Stimulated activated naive CD4-positive, alpha-beta T cell treated with Interleukin-2 at 50 U/mL for 16 hours (primary cell): ENCODE results near the gene EXOC5.
"Not testable (repeated sequence)": the region's sequence is repeated elsewhere in the genome, so short reads cannot be mapped to it uniquely, and the experiment has no call there.

Source experiments
- DNase-seq: peaks from one replicate; lab custom pipeline; 2025; lab: John Stamatoyannopoulos, UW

Gene EXOC5

DNA sequence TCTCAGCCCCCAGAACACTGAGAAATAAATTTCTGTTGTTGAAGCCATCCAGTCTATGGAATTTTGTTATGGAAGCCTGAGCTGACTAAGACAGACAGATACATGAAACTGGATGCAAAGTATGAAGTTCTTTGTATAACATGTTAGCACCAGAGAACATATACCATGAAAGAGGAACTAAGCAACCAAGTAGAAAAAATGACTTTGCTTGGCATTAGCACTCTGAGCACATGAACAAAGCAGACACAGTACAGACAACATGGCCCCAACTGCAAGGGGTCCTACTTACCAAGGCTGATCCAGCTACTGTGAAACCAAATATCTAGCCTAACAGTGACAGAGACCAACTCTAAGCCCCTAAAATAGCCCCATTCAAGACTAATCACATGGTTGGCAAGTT, 13.8 kb downstream of the EXOC5 start:
- DNase-seq, result no peak

GRCh38 chr14:57246933-57247657, 21.6 kb downstream of the EXOC5 start:
- DNase-seq, result no peak

DNA sequence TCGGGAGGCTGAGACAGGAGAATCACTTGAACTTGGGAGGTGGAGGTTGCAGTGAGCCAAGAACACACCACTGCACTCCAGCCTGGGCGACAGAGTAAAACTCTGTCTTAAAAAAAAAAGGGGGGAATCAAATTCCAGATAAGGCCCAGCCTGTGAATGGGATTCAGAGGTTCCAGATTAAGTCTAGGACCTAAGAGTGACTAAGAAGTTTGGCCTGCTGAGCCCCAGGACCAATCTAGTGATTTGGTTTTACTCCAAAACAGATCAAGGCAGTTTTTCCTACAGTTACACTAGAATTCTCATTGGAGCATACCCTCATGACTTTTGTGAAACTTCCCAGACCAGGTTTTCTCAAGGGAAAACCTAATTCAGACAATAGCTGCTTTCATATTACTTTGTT, 22.8 kb downstream of the EXOC5 start:
- no peak for DNase-seq

GRCh38 chr14:57244106-57244505, 24.6 kb downstream of the EXOC5 start:
- no peak for DNase-seq

DNA sequence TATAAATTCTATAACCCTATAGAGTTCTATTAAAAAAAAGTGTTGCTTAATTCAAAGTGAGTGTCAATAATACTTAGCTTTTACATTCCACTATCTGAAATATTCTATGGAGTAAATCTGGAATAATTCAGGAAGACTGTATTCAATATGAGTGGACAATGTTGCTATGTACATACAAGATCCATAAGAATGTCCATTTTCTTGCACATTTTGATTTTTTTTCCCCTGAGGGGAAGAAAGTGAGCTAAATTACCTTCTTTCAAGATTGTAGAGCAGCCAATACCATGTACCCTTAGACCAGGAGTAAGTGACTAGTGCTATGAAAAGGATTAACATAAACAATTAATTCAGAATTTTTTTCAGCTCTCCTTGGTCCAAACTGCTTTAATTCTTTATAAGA, 25.4 kb downstream of the EXOC5 start:
- no peak for DNase-seq

GRCh38 chr14:57240115-57240514, 28.6 kb downstream of the EXOC5 start:
- not testable (repeated sequence) for DNase-seq

- no peak for DNase-seq
Measured at GRCh38 chr14:57232006-57232405, 36.7 kb downstream of the EXOC5 start.

- DNase-seq, result not testable (repeated sequence)
Measured at GRCh38 chr14:57228320-57228719, 40.4 kb downstream of the EXOC5 start.

DNA sequence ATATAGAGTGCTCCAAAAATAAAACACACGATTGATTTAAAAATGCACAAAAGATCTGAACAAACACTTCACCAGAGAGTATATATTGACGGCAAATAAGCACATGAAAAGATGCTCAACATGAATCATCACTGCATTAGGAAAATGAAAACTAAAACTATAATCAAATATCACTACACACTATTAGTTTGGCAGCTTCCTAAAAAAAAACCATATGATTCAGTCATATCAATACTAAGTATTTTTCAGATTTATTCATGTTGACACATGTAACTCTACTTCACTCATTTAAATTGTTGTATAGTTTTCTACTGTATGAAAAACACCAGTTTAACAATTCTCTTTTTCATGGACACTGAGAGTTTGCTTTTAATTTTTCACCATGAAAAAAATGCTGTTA, 41.6 kb downstream of the EXOC5 start:
- DNase-seq, result no peak

DNA sequence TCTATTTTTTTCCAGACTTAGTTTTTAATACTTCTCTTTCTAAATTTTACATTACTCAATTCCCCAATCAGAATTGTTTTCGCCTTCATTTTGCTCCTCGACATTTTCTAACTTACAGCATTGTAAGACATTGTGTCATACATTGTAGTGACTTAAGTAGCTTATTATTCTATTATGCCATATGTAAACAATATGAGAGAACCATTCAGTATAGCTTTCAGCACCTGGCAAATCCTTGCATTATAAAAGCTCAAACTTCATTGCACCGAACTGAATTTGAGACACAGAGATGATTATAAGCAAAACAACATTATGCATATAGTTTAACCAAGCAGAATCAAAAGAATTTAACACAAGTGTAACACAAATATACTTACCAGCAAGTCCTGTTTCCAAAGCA, 46.8 kb downstream of the EXOC5 start:
- no peak for DNase-seq

DNA sequence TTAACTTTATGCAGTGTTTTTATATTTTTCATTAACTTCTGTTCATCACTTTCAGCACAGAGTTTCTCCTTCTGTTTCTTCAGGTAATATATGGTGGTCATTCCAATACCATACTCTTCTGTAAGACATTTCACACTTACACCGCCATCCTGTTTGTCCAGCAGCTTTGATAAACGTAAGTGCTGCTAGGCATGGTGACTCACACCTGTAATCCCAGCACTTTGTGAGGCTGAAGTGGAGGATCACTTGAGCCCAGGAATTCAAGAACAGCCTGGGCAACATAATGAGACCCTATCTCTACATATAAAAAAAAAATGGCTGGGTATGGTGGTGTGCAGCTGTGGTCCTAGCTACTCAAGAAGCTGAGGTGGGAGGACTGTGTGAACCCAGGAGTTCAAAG, 55.8 kb downstream of the EXOC5 start:
- no peak for DNase-seq

GRCh38 chr14:57209561-57209960, 59.1 kb downstream of the EXOC5 start:
- no peak for DNase-seq

GRCh38 chr14:57205938-57206337, 62.8 kb downstream of the EXOC5 start:
- DNase-seq, result no peak

DNA sequence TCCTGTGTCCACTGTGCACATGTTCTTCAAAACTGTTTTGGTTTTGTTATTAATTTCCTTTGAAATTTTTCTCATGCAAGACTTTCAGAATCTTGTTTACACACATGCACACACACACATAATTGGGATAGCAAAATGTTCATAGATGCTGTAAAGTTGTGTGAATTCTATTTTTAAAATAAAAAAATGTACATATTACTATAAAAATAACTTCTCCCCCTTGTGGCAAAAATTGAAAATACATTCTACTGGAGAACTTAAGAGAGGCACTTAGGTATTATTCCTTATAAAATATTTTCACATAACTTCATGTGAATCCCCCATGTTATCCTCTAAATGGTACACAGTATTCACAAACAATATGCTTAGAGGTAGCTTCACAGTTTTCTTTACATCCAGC, 66.0 kb downstream of the EXOC5 start:
- DNase-seq, result not testable (repeated sequence)

GRCh38 chr14:57199921-57200320, 68.8 kb downstream of the EXOC5 start:
- DNase-seq, result no peak

GRCh38 chr14:57189070-57189469, 79.6 kb downstream of the EXOC5 start:
- DNase-seq, result no peak

DNA sequence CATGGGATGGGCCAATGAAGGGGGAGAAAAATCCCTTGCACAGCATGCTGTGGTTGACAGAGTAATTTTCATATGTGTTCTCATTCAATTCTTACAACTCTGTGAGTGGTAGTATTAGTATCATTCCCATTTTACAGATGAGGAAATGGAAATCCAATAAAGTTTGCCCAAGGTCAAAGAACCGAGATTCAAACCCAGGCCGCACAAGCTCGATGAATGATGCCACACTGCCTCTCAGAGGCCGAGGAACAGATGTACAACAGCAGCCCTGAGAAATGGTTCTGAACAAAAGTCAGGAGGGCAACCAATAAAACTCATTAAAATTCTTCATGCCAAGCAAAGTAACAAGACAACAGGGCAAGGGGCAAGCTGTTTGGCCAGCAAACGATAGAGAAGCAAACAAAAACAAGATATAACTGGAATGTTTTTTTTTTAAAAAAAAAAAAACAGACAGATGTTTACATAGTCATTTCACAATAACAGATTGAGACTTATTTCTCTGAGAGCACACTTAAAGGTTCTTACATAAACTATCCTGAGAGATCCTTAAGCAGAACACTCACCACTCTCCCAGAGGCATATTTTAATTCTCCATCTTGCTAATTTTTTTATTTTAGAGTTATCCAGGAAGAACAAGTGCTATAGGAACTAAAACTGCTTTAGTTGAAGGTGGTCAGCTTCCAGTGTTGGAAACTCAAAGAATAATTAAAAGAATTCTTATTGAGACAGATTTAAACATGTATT, 85.8 kb downstream of the EXOC5 start:
- DNase-seq, result no peak

DNA sequence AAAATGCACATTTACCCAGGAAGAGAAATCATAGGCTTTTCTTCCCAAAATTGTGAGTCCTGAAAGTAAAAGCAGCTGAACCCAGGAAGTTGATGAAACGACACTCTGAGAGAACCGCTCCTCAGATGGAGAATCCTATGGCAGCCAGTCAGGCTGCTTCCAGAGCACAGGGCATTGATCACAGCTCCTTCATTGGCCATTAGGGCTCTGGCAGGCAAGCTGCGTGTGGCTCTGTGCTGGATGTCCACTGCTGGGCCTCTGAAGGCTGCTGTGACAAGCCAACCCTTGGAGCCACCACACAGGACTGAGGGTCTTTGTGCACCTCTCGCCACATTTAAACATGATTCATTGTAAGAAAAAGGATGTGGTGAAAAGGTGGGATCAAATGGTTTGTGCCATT, 89.4 kb downstream of the EXOC5 start:
- DNase-seq, result no peak

DNA sequence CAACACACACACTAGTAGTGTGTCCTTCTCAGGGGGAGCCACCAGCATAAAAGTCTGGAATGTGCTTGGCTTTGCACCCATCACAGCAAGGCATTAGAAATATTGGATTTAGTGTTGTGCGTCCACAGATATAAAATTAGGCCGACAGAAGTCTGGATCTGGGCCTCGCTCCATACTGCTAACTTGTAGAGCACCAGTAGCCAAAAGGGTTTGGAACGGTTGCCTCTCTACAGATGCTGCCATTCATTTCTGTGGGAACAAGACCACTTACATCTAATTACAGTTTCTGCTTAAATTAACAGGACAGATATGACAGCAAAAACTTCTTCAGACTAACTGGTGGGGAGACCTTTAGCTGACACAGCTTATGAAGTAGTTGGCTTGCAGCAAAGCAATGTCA, 94.2 kb downstream of the EXOC5 start:
- no peak for DNase-seq

- no peak for DNase-seq
Measured at GRCh38 chr14:57171903-57172302, 96.8 kb downstream of the EXOC5 start.

DNA sequence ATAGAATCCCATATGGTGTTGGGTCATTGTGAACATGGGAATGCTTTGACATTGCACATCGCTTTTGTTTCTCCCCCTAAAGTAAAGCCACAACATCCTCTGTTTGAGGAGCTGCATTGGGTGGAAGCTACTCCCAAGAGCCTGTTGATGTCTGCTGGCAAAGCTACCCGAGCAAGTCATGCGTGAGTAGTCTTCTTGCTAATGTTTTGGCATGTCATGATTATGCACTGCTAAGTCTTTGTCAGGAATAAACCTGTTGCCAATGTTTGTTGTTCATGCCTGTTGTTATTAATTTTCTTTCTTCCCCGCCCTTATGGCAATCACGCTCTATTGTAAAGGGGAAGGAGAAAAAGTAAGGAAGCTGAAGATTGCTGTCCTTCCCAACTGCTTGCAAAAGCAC, 97.3 kb downstream of the EXOC5 start:
- DNase-seq, result no peak

DNA sequence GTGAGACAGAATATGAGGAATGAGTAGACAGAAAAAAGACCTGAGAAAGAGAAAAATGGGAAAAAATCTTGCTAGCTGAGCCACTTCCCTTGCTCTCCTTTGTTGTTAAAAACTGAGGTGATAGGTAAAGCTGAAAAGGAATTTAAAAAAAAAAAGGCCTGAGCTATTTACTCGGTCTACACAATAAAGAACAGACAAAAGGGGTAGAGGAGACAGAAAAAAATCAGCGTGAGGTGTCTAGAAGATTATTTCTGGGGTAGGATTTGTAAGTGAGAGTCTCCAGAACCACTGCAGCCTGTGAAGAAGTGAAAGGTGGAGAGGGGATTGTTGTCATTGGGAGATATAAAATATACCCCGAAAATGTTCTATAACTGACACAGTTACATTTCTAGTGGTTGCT, 98.8 kb downstream of the EXOC5 start:
- DNase-seq, result no peak

DNA sequence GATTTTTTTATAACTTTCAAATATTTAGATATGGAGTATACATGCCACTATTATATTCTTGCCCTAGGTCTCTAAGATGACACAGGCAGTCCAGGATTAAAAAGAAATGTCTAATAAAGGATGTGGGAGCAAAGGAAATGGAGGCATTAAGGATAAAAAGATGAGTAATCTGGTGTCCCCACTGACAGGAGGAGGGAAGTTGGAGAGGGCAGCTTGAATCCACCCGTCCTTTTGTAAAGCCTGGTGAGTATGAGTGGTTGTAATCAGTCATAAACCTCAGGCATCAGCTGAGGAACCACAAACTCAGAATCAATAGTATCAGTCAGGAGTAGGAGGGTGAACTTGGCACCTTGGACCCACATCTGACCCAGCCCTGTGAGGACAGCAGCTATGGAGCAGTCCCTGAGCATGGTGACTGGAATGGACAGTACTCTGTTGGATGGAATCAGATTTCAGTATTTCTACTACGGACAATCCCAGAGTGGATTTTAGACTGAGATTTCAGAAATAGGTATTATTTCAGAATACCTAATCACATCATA, 100.5 kb downstream of the EXOC5 start:
- no peak for DNase-seq
